Measurements from ENCODE around the gene BHLHE23. TPM values are rescaled to one million over a fixed set of nuclear protein-coding genes. Genes with fewer than 3 reads are reported as not detected.

The BHLHE23 gene
- total RNA-seq, 2 donors from 2014 or later: not detected

DNA sequence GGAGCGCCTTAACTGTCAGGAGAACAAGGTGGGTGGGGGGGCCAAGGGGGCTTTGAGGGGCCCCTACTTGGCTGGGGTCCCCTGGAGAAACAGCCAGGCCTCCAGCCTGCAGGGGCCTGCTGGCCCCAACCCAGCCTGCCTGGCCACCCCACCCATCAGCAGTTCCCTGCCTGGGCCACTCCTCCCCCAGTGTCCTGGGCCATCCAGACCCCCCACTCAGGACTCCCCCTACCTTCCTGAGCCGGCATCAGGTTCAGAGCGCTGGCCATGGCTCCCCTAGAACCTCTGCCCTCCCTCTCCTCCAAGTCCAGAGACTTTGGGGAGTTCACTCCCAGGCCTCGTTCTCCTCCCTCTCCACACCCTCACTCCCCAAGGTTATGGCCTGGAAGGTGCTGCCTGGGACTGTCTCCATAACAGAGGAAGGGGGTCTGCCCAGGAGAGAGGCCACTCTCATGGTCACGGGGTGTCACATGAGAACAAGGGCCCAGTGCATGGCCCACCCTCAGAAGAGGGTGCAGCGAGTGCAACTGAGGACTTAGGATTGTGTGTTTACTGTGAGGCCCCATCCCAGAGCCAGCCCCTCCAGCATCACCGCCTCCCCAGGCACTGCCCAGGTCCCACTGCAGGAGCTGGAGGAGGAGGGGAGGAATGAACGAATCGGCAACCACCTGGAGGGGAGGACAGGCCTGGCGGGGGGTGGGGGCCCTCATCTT lies 48.2 kb downstream of the BHLHE23 start:
- Histone ChIP-seq H3K4me3 (no peak overlapping the region), H3K27ac (no peak overlapping the region), H3K27me3 (no peaks in the 10 kb centered on the region), H3K4me1 (peaks cover 11% of the 10 kb centered on the region), H3K9me3 (no peaks in the 10 kb centered on the region), H3K36me3 (replicated peaks in 1 of 2; ENCODE audit: insufficient read depth in 1 of 2, low read depth in 2 of 2) (no peaks in the 10 kb centered on the region)
- DNase-seq (no peak), ATAC-seq (no peak)
- intact Hi-C loops (cut with DNase I): no loop called here
- 75 to 82% methylated on average over 6 of the region's 10 CpGs for WGBS, 2 donors
- TF ChIP-seq POLR2A (IDR thresholded peaks at IDR 0.05): no peak
- TF ChIP-seq, protein P1, sequence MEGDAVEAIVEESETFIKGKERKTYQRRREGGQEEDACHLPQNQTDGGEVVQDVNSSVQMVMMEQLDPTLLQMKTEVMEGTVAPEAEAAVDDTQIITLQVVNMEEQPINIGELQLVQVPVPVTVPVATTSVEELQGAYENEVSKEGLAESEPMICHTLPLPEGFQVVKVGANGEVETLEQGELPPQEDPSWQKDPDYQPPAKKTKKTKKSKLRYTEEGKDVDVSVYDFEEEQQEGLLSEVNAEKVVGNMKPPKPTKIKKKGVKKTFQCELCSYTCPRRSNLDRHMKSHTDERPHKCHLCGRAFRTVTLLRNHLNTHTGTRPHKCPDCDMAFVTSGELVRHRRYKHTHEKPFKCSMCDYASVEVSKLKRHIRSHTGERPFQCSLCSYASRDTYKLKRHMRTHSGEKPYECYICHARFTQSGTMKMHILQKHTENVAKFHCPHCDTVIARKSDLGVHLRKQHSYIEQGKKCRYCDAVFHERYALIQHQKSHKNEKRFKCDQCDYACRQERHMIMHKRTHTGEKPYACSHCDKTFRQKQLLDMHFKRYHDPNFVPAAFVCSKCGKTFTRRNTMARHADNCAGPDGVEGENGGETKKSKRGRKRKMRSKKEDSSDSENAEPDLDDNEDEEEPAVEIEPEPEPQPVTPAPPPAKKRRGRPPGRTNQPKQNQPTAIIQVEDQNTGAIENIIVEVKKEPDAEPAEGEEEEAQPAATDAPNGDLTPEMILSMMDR (IDR thresholded peaks at IDR 0.05): no peak

DNA sequence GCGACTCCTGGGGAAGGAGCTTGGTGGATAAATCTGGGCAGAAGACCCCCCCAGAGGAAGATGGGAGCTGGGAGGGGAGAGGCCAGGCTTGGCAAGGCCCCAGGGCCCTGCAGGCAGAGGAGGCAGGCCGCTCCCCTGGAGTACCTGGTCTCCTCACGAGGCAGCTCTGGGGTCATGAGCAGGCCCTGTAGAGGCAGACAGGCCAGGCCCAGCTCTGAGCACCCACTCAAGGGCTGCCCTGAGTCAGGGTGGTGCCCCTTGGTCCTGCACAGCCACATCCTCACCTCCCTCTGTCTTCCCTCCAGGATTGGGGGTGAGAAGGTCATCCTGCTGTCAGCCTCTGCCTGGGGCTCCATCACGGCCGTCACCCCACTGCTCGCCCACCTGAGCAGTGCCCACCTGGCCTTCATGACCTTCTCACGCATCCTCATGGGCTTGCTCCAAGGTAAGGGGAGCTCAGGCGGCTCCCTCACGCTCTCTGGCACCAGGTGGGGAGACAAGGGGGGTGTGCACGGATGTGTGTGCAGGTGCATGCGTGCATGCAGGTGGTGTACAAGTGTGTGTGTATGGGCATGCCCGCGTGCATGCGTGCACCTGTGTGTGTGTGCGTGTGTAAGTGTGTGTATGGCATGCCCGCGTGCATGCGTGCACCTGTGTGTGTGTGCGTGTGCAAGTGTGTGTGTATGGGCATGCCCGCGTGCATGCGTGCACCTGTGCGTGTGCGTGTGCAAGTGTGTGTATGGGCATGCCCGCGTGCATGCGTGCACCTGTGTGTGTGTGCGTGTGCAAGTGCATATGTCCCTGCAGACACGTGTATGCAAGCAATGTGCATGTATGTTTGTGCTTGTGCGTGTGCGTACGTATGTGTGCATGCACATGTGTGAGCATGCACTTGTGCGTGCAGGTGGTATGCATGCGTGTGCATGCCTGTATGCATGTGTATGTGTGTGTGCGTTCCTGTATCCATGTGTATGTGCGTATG lies 49.3 kb downstream of the BHLHE23 start:
- TF ChIP-seq, protein P1 (IDR thresholded peaks at IDR 0.05): no peak
- TF ChIP-seq POLR2A (IDR thresholded peaks at IDR 0.05): no peak
- DNase-seq (no peak), ATAC-seq (no peak)
- no peak overlapping the region for H3K27ac ChIP-seq
- no peaks in the 10 kb centered on the region for H3K36me3 ChIP-seq (replicated peaks in 1 of 2; ENCODE audit: insufficient read depth in 1 of 2, low read depth in 2 of 2)
- no peak overlapping the region for H3K4me3 ChIP-seq
- intact Hi-C loops (cut with DNase I): no loop called here
- H3K9me3 ChIP-seq: no peaks in the 10 kb centered on the region
- H3K4me1 ChIP-seq: peaks cover 13% of the 10 kb centered on the region
- no peaks in the 10 kb centered on the region for H3K27me3 ChIP-seq
- WGBS, 2 donors: 90 to 91% methylated on average over 26 to 36 of the region's 36 CpGs

DNA sequence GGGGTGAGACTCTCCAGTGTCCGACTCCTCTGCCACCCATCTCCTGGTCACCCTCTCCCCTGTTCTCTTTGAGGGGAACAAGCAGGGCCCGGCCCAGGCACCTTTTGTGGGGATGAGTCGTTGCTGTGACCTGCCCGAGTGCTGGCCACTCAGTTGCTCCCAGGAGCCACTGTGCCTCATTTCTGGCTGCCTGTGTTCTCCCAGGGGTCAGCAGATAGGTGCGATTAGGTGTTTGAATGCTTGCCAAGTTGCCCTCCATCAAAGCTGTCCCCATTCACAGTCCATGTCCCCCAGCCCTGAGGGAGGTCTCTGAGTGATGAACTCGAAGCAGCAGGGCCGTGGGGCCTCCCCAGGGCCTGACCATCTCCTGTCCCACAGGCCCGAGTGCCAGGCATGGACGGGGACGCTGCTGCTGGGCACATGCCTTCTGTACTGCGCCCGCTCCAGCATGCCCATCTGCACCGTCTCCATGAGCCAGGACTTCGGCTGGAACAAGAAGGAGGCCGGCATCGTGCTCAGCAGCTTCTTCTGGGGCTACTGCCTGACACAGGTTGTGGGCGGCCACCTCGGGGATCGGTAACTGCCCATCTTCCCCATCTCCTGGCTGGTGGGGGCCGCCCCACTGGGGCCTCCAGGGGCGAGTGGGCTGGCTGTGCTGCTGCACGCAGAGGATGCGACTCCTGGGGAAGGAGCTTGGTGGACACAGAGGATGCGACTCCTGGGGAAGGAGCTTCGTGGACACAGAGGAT lies 50.2 kb downstream of the BHLHE23 start:
- no peaks in the 10 kb centered on the region for H3K9me3 ChIP-seq
- H3K27ac ChIP-seq: no peak overlapping the region
- H3K27me3 ChIP-seq: no peaks in the 10 kb centered on the region
- no peak overlapping the region for H3K4me3 ChIP-seq
- peaks cover 18% of the 10 kb centered on the region for H3K4me1 ChIP-seq
- intact Hi-C loops (cut with DNase I): no loop called here
- DNase-seq (no peak), ATAC-seq (no peak)
- 86 to 87% methylated on average over 12 to 25 of the region's 25 CpGs for WGBS, 2 donors
- TF ChIP-seq POLR2A (IDR thresholded peaks at IDR 0.05): no peak
- TF ChIP-seq, protein P1 (IDR thresholded peaks at IDR 0.05): no peak
- no peaks in the 10 kb centered on the region for H3K36me3 ChIP-seq (replicated peaks in 1 of 2; ENCODE audit: insufficient read depth in 1 of 2, low read depth in 2 of 2)

Other genes with a start within 250 kb of the BHLHE23 start
- 10 to 100 TPM in 1 of 2 donors, 1 to 10 TPM in 1; 7.0 to 10.2 TPM for gene MRGBP, start 210.5 kb downstream of the BHLHE23 start, total RNA-seq
- 10 to 100 TPM; 46.4 to 47.8 TPM for gene OGFR, start 202.1 kb downstream of the BHLHE23 start, total RNA-seq
- 10 to 100 TPM; 25.2 to 69.5 TPM for gene COL9A3, start 189.9 kb downstream of the BHLHE23 start, total RNA-seq
- gene TCFL5, start 145.1 kb downstream of the BHLHE23 start, total RNA-seq: 1 to 10 TPM; 2.0 to 7.5 TPM
- gene DIDO1, start 80.5 kb downstream of the BHLHE23 start, total RNA-seq: 10 to 100 TPM; 38.4 to 51.7 TPM
- gene GID8, start 68.8 kb downstream of the BHLHE23 start, total RNA-seq: 10 to 100 TPM; 26.2 to 29.7 TPM
- gene SLC17A9, start 54.3 kb downstream of the BHLHE23 start, total RNA-seq: 1 to 10 TPM in 1 of 2 donors, under 1 TPM in 1; 0.78 to 4.9 TPM
- 10 to 100 TPM; 15.8 to 16.2 TPM for gene YTHDF1, start 209.2 kb upstream of the BHLHE23 start, total RNA-seq
- gene BIRC7, start 228.9 kb upstream of the BHLHE23 start, total RNA-seq: not detected
- not detected for gene NKAIN4, start 247.5 kb upstream of the BHLHE23 start, total RNA-seq

All from body of pancreas (tissue), 4 donors.